CD14-positive monocyte (primary cell): ENCODE measurements around the gene GRID2. TPM values are rescaled to one million over a fixed set of nuclear protein-coding genes. Genes with fewer than 3 reads are reported as not detected.

Source experiments
- DNase-seq, 3 donors: peaks; one replicate each; pipeline ENCODE4 v3.0.0-alpha.2; 2011 to 2022
- H2AFZ ChIP-seq: 2 replicates; pipeline ENCODE4 v1.6.0; 2012; ENCODE audit warnings: mild to moderate bottlenecking, low read depth, low read length, inconsistent platforms; ENCODE audit not compliant: insufficient read depth, poor library complexity, severe bottlenecking
- H3K27ac ChIP-seq, 2 donors: 1 replicate in 1 of 2; 2 replicates in 1 of 2; pipeline ENCODE4 v1.5.1; 2012 to 2013; ENCODE audit warnings: low read length in 2 of 2, control low read depth in 1 of 2, inconsistent platforms in 1 of 2, low read depth in 1 of 2, mild to moderate bottlenecking in 1 of 2
- H3K27me3 ChIP-seq, 2 donors: one replicate each; pipeline versions ENCODE4 v1.6.0 to v1.6.1; 2011 to 2013; ENCODE audit warnings: low read length in 2 of 2; ENCODE audit not compliant: control insufficient read depth in 2 of 2, insufficient read depth in 2 of 2
- H3K36me3 ChIP-seq, 2 donors: replicated peaks in 1 of 2; 1 replicate in 1 of 2; 2 replicates in 1 of 2; pipeline versions ENCODE4 v1.5.1 to v1.6.1; 2012 to 2013; ENCODE audit warnings: low read length in 2 of 2, control low read depth in 1 of 2, inconsistent platforms in 1 of 2, mild to moderate bottlenecking in 1 of 2; ENCODE audit not compliant: insufficient read depth in 2 of 2, control insufficient read depth in 1 of 2
- H3K4me1 ChIP-seq, 2 donors: 1 replicate in 1 of 2; 2 replicates in 1 of 2; pipeline versions ENCODE4 v1.5.1 to v1.6.1; 2012 to 2013; ENCODE audit warnings: low read length in 2 of 2, control low read depth in 1 of 2, inconsistent platforms in 1 of 2, mild to moderate bottlenecking in 1 of 2, moderate library complexity in 1 of 2; ENCODE audit not compliant: insufficient read depth in 2 of 2, control insufficient read depth in 1 of 2
- H3K4me2 ChIP-seq: replicated peaks from 2 replicates; pipeline ENCODE3; 2012; ENCODE audit warnings: low read length, moderate library complexity, mild to moderate bottlenecking; ENCODE audit not compliant: poor library complexity, severe bottlenecking; ENCODE audit errors: extremely low read depth
- H3K4me3 ChIP-seq, 3 experiments: fragments of 200-600 bp in 1 of 3; sonication (generic) in 1 of 3; replicated peaks in 1 of 3; 1 replicate in 2 of 3; 2 replicates in 1 of 3; pipeline ENCODE4 v1.5.1; 2011 to 2013; ENCODE audit warnings: low read length in 3 of 3, mild to moderate bottlenecking in 3 of 3, control low read depth in 2 of 3, low read depth in 2 of 3, inconsistent platforms in 1 of 3, moderate library complexity in 1 of 3
- H3K79me2 ChIP-seq: 2 replicates; pipeline ENCODE4 v1.6.0; 2012; ENCODE audit warnings: mild to moderate bottlenecking, control low read depth, inconsistent platforms, low read length, moderate library complexity; ENCODE audit not compliant: insufficient read depth
- H3K9ac ChIP-seq: 2 replicates; pipeline ENCODE4 v1.6.0; 2017; ENCODE audit warnings: low read length, mild to moderate bottlenecking; ENCODE audit not compliant: insufficient read depth, poor library complexity, severe bottlenecking
- H3K9me3 ChIP-seq, 2 donors: replicated peaks in 1 of 2; 1 replicate in 1 of 2; 2 replicates in 1 of 2; pipeline versions ENCODE4 v1.5.1 to v1.6.1; 2012 to 2013; ENCODE audit warnings: low read length in 2 of 2, control low read depth in 1 of 2; ENCODE audit not compliant: control insufficient read depth in 1 of 2, insufficient read depth in 1 of 2
- H4K20me1 ChIP-seq: 2 replicates; pipeline ENCODE4 v1.6.0; 2012; ENCODE audit warnings: mild to moderate bottlenecking, low read length, control low read depth, moderate library complexity; ENCODE audit not compliant: insufficient read depth
- H3K27ac Mint-ChIP-seq, 7 donors: one replicate each; pipeline ENCODE4 v1.8.0; 2020; ENCODE audit warnings: mild to moderate bottlenecking in 7 of 7, mixed read lengths in 7 of 7, moderate library complexity in 6 of 7, inconsistent platforms in 2 of 7
- H3K27me3 Mint-ChIP-seq, 3 donors: one replicate each; pipeline ENCODE4 v1.8.0; 2021 to 2022; ENCODE audit warnings: low read depth in 3 of 3, mild to moderate bottlenecking in 3 of 3, mixed read lengths in 3 of 3, moderate library complexity in 3 of 3, inconsistent platforms in 1 of 3
- H3K36me3 Mint-ChIP-seq, 2 donors: one replicate each; pipeline ENCODE4 v1.8.0; 2020; ENCODE audit warnings: mixed read lengths in 2 of 2, inconsistent platforms in 1 of 2, mild to moderate bottlenecking in 1 of 2
- H3K4me1 Mint-ChIP-seq: one replicate; pipeline ENCODE4 v1.8.0; 2020; ENCODE audit warnings: mild to moderate bottlenecking, mixed read lengths
- H3K4me3 Mint-ChIP-seq, 2 donors: one replicate each; pipeline ENCODE4 v1.8.0; 2020; ENCODE audit warnings: mild to moderate bottlenecking in 2 of 2, mixed read lengths in 2 of 2, moderate library complexity in 1 of 2
- H3K9me3 Mint-ChIP-seq, 7 donors: one replicate each; pipeline ENCODE4 v1.8.0; 2020 to 2022; ENCODE audit warnings: mixed read lengths in 7 of 7, mild to moderate bottlenecking in 6 of 7, moderate library complexity in 6 of 7, inconsistent platforms in 2 of 7
- WGBS: methylation state at CpG from one replicate; pipeline ENCODE4 v1.1.5; 2013; ENCODE audit warnings: missing lambda C conversion rate; ENCODE audit not compliant: insufficient coverage; 5-methylcytosine and 5-hydroxymethylcytosine counted together
- intact Hi-C, 2 donors: fragments of 100-400 bp; cut with micrococcal nuclease; formaldehyde crosslinking; loops; one replicate each; pipeline versions ENCODE4 v1.15.0 to v1.15.1; 2023
- polyA plus RNA-seq, 3 donors: library from polyadenylated mRNA; depleted of rRNA in 1 of 3; unstranded in 2 of 3; stranded (reverse) in 1 of 3; fragments of 300-500 nt in 2 of 3; fragments of >200 nt in 1 of 3; fragmentation: Illumina TruSeq in 2 of 3; gene quantifications; 1 replicate in 2 of 3; 2 replicates in 1 of 3; pipeline ENCODE4 v1.2.3, GENCODE V29; 2012 to 2021
- TF ChIP-seq, protein P1 (sequence below): fragments of 200-600 bp; IDR thresholded peaks from one replicate; pipeline ENCODE4 v1.8.0; 2022; ENCODE audit warnings: antibody characterized with exemption, mild to moderate bottlenecking

Gene GRID2
- polyA plus RNA-seq, 3 donors = not detected

DNA sequence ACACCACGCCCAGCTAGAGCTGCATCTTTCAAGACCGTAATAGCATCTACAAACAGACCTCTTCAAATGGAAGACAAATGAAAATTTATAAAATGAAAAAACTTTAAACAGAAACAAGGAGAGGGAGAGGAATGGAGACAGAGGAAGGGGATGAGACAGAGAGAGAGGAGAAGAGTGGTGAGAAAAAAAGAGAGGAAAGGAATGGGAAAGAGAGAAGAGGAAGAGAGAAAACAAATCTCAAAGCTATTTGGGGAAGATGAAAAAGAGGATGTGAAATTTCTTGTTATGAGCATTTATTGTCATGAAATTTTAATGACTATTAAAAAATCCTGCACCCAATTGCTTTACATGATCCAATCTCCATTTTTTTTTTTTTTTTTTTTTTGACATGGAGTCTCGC lies 726.9 kb downstream of the GRID2 start:
- no peak for DNase-seq
- no peak overlapping the region for H3K9ac ChIP-seq
- H2AFZ ChIP-seq = no peak overlapping the region
- no peak overlapping the region for H3K4me3 ChIP-seq
- no peak overlapping the region for H3K27ac ChIP-seq
- Mint-ChIP-seq H3K4me1 (no peaks in the 10 kb centered on the region), H3K27ac (no peak overlapping the region), H3K36me3 (no peaks in the 10 kb centered on the region), H3K27me3 (no peaks in the 10 kb centered on the region), H3K9me3 (peaks cover 0 to 7% (median 4%) of the 10 kb centered on the region in 7 donors), H3K4me3 (no peak overlapping the region)
- no peaks in the 10 kb centered on the region for H3K9me3 ChIP-seq
- H3K27me3 ChIP-seq = no peaks in the 10 kb centered on the region
- no peaks in the 10 kb centered on the region for H3K79me2 ChIP-seq
- no peak overlapping the region for H3K4me2 ChIP-seq
- H4K20me1 ChIP-seq = no peaks in the 10 kb centered on the region
- H3K36me3 ChIP-seq = no peaks in the 10 kb centered on the region
- H3K4me1 ChIP-seq = no peaks in the 10 kb centered on the region
- TF ChIP-seq, protein P1, sequence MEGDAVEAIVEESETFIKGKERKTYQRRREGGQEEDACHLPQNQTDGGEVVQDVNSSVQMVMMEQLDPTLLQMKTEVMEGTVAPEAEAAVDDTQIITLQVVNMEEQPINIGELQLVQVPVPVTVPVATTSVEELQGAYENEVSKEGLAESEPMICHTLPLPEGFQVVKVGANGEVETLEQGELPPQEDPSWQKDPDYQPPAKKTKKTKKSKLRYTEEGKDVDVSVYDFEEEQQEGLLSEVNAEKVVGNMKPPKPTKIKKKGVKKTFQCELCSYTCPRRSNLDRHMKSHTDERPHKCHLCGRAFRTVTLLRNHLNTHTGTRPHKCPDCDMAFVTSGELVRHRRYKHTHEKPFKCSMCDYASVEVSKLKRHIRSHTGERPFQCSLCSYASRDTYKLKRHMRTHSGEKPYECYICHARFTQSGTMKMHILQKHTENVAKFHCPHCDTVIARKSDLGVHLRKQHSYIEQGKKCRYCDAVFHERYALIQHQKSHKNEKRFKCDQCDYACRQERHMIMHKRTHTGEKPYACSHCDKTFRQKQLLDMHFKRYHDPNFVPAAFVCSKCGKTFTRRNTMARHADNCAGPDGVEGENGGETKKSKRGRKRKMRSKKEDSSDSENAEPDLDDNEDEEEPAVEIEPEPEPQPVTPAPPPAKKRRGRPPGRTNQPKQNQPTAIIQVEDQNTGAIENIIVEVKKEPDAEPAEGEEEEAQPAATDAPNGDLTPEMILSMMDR = no peak
- intact Hi-C loops = no loop called here
- WGBS = no CpG with 5 or more reads among the region's 3 CpGs

DNA sequence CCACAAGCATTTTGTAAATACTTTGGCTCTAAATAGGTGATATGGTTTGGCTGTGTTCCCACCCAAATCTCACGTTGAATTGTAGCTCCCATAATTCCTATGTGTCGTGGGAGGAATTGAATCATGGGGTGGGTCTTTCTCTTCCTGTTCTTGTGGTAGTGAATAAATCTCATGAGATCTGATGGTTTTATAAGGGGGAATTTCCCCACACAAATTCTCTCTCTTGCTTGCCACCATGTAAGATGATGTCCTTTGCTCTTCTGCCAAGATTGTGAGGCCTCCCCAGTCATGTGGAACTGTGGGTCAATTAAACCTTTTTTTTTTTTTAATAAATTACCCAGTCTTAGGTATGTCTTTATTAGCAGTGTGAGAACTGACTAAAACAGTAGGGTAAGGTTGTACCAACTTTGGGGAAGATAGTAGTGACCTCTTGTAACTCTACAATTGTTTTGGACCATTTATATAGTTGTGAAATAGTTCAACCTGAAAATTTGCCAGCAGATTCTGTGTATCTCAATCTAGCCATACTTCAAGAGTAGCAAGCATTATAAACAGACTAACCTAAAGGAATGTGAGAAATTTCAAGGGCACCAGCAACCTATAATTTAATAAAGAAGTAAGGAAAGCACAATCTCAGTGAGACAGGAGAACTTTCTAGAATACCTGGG lies 727.8 kb downstream of the GRID2 start:
- Histone ChIP-seq H3K4me2 (no peak overlapping the region), H3K4me3 (no peak overlapping the region), H3K9ac (no peak overlapping the region), H3K27me3 (no peaks in the 10 kb centered on the region), H3K4me1 (no peaks in the 10 kb centered on the region), H4K20me1 (no peaks in the 10 kb centered on the region), H2AFZ (no peak overlapping the region), H3K9me3 (no peaks in the 10 kb centered on the region), H3K36me3 (no peaks in the 10 kb centered on the region), H3K79me2 (no peaks in the 10 kb centered on the region), H3K27ac (no peak overlapping the region)
- intact Hi-C loops = no loop called here
- WGBS = no CpG with 5 or more reads among the region's 2 CpGs
- peaks cover 0 to 11% (median 4%) of the 10 kb centered on the region in 7 donors for H3K9me3 Mint-ChIP-seq
- no peaks in the 10 kb centered on the region for H3K27me3 Mint-ChIP-seq
- no peaks in the 10 kb centered on the region for H3K4me1 Mint-ChIP-seq
- no peak for DNase-seq
- TF ChIP-seq, protein P1 = no peak
- H3K27ac Mint-ChIP-seq = no peak overlapping the region
- H3K4me3 Mint-ChIP-seq = no peak overlapping the region
- H3K36me3 Mint-ChIP-seq = no peaks in the 10 kb centered on the region
